ENCODE results near the gene FCHO2.

Gene FCHO2

DNA sequence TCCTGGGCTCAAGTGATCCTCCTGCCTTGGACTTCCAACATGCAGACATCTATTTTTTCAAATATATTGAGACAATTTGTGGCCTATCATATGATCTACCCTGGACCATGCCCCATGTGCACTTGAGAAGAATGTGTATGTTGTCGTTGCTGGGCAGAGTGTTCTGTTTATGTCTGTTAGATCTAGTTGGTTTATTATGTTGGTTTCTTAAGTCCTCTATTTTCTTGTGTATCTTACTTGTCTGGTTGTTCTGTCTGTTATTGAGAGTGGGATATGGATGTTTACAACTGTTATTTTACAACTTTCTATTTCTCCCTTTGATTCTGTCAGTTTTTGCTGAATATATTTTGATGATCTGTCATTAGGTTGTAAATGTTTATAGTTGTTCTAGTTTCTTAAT lies 154.3 kb downstream of the FCHO2 start:
- no peak for DNase-seq (ENCODE audit: low read depth in 2 of 3, low spot score in 1 of 3)

DNA sequence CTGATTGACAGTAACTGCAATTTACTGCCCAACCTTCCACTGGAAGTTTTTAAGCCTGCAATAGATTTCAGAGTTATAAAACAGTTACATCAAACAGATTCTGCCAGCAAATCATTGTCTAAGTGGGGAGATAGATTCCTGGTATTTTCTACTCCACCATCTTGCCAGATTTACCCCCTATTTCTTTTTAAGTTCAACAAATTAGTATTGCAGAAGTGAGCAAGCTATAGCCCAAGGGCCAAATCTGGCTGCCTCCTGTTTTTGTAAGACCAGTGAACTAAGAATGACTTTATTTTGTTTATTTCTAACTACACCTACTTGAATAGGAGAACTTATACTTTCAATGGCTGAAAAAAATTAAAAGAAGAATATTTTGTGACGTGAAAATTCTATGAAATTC lies 155.7 kb downstream of the FCHO2 start:
- no peak for DNase-seq (ENCODE audit: low read depth in 2 of 3, low spot score in 1 of 3)

DNA sequence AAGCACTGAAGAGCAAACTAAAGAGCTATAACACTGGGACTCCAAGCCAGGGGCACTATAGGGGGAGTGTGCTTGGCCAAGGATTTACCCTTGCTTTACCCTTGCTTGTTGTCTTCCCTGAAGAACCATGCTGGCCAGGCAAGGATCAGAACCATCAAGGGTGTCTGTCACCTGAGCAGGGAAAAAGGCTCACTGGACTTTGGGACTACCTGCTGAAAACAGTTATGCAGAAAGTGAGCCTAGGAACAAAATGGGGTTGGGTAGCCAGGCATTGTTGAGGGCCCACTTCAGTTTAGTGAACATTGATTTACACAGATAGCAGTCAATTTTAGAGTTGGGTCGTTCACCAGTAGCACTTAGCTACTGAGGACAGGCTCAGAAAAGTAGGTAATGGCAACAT lies 156.5 kb downstream of the FCHO2 start:
- DNase-seq (ENCODE audit: low read depth in 2 of 3, low spot score in 1 of 3), result no peak

DNA sequence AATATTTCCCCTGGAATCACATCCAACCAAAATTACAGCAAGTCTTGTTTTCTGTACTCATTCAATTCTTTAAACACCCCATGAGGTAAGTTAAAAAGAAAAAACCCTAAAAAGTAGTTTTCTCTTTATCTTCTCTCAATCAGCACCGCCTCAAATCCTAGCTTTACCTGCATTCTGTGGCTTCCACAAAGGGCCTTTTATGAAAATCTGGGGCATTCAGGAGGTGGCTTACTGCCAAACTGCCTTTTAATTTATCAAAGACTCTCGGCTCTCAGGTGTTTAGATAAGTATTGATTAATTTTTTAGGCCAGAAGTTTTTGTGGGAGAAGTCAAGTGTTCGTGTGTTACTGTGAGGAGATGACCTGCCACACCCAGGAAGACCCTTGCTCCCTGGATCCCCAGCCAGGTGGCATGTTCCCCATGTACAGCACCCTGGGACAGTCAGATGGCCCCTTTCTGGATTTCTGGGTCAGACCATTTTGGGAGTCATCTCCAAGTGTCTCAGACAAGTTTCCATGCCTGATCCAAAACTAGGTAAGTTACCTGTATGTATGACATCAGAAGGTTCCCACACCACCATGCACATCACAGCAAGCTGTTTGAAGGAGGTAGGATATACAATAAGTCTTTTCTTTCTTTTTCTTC lies 158.3 kb downstream of the FCHO2 start:
- DNase-seq (ENCODE audit: low read depth in 2 of 3, low spot score in 1 of 3), result no peak

DNA sequence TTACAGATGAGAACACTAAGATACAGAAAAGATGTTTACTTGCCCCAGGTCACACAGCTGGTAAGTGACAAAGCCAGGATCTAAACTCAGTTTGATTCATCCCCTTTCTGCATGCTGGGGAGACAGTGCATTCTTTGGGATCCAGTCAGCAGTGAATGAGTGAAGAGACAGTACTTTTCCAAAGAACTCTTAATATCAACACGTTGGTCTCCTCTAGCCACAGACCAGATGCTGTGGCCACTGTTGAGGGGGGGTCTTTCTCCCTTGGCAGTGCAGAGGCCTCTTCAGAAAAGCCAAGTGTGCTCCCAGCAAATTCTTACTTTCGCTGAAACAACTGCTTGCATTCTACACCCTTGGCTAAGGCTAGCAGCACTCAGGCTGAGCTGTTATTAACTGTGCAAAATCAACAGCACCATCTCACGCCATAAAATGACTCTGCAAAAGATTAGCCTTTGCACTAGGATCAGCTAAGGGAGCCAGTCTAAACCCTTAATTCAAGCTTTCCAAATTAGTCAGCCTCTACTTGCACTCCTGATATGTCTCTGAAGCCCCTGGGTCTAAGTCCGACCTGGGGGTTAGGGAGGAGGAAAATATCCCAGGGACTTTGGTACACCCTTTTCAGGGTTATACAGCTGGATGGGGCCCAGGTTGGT lies 159.7 kb downstream of the FCHO2 start:
- no peak for DNase-seq (ENCODE audit: low read depth in 2 of 3, low spot score in 1 of 3)

DNA sequence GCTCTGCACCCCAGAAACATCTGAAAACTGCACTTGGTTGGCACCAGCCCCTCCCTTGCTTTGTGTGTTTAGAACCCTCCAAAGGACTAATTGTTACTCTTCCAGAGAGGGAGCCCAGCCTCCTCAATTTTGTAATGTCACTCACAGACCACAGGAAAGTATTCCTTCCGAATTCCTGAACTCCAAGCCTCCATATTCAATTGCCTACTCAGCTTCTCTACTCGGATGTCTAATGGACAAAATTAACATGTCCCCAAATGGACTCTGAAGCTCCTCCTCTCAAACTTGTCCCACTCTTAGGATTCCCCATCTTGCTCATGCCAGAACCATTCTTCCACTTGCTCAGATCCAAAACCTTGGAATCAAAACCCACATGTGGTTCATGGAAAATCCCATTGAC lies 160.7 kb downstream of the FCHO2 start:
- no peak for DNase-seq (ENCODE audit: low read depth in 2 of 3, low spot score in 1 of 3)

DNA sequence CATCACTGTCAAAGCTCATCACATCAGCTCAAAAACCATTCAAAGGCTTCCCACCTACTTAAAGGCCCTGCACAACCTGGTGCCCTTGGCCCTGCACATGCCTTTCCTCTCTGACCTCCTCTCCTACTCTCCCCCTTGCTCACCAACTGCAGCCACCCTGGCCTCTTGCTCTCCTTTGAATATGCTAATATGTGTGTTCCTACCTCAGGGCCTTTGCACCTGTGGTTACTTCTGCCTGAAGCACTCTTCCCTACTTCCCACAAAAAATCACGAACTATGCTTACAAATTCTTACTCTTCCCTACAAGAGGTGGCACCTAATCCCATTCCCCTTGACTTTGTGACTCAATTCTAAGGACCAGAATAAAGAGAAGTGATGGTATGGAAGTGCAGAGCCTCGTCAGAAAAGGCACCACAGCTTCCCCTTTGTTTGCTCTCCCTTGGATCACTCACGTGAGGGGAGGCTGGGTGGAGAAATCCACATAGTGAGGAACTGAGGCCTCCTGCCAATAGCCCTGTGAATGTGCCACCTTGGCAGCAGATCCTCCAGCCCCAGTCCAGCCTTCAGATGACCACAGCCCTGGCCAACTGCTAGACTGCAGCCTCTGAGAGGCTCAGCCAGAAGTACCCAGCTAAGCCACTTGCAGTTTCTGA lies 161.4 kb downstream of the FCHO2 start:
- DNase-seq (ENCODE audit: low read depth in 2 of 3, low spot score in 1 of 3), result no peak

DNA sequence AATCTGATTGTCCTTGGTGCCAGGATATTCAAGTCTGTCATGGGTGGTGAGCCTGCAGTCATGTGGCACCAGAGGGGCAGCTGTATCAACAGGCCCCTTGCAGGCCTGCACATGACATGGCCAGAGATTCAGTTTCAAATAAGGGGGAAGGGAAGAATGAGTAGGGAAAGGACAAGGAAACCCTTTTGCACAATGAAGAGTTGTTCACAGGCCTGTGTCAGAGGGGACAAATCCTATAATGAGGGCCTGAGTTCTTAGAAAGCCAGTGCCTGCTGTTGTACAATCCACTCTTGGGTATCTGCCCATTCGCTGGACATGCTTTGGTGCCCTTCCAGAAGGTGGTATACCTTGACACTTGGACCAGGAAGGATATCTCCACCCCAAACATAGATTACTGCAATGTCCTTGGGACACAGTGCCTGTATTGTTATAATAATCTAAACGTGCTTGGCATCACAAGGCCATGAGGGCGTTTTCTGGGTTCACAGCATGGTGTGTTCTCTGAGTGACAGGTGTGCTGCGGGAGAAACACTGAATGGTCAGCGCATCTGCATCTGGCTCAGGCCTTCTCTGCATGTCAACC lies 162.6 kb downstream of the FCHO2 start:
- DNase-seq (ENCODE audit: low read depth in 2 of 3, low spot score in 1 of 3), result no peak

DNA sequence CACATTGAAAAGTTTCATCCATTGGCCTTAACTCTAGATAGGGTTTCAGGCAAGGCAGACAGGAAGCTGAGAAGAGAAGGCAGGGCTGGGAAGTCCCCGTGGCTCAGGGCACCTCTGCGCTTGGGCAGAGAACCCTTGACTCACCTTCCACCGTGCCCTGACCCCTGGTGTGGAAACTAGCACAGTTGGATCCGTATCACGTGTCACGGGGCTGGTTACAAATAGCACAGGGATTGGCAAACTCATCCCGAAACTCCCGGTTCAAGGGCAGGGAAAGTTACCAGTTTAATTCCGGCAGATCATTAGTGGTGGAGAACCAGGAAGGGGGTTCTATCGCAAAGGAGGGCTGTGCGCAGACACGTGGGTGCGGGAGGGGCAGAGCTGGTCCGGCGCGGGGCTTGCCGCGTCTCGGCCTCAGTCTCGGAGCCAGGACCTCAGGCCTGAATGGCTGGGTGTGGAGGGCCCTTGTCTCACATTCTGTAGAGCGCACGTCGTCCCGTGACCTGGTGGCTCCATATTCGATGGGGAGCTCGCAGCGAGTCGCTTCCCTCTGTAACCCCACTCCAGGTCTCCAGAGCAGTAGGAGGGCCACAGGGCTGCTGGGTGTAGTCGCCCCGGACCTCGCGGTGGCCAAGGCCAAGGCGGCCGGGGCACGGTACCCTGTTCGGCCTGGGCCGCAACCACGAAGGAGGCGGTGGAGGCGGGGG lies 163.8 kb downstream of the FCHO2 start:
- DNase-seq (ENCODE audit: low read depth in 2 of 3, low spot score in 1 of 3), result peak in 1 of 3 donors; percentile 7

DNA sequence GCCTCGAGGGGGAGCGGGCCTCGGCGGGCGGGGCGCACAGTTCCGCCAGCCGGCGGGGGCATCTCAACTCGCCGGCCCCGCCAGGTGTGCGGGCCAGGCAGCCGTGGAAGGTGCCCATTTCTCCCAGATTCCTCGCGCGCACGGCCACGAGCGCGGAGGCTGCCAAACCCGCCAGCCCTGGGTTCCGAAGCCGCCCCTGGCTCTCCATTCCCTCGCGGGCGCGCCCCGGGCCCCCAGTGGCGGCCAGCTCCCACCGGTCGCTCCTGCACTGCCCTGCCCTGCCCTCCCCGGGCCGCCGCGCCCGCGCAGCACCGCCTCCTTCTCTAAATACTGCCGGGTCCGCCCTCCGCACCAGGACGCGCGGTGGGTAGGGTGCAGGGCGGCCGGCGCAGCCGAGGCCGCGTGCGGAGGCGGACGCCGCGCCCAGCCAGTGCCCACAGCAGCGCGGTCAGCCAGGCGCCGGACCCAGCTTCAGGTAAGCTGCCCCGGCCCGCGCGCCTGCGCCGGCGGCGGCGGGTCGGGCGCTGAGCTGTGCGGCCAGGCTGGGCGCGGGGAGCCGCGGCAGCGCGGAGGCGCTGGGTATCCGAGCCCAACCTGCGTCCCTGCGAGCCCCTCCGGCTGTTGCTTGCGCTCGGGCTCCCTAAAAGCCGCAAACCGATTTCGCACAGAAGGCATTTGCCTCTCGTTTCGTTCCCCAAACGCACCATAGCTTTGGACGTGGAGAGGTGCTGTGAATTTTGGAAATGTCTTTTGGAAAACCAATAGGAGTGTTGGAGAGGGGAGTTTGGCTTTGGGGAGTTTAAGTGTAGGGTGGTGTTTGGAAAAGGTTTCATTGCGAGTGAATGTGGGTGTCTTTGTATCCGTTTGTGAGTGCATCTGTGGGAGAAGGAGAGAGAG lies 164.6 kb downstream of the FCHO2 start, which contains the start of gene TMEM171:
TMEM171 (plus strand) TSS at position 354 of the 897 bp plus-strand sequence. CDS start 2,799 bp downstream, outside the sequence.
- DNase-seq (ENCODE audit: low read depth in 2 of 3, low spot score in 1 of 3), result no peak

DNA sequence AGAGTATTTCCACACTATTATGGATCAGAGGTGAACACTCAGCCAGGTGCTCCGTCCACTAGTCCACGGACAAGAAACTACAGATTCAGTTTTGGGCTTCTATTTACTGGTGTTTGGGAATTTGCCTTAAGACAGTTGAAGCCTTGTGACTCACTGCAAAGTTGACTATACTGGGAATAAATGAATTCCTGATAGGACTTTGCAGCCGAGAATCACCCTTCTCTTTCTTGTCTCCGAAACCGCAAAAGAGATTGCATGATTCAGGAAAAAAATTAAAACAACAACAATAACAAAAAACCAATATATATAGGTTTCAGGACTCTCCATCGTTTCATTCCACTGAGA lies 165.2 kb downstream of the FCHO2 start:
- no peak for DNase-seq (ENCODE audit: low read depth in 2 of 3, low spot score in 1 of 3)

DNA sequence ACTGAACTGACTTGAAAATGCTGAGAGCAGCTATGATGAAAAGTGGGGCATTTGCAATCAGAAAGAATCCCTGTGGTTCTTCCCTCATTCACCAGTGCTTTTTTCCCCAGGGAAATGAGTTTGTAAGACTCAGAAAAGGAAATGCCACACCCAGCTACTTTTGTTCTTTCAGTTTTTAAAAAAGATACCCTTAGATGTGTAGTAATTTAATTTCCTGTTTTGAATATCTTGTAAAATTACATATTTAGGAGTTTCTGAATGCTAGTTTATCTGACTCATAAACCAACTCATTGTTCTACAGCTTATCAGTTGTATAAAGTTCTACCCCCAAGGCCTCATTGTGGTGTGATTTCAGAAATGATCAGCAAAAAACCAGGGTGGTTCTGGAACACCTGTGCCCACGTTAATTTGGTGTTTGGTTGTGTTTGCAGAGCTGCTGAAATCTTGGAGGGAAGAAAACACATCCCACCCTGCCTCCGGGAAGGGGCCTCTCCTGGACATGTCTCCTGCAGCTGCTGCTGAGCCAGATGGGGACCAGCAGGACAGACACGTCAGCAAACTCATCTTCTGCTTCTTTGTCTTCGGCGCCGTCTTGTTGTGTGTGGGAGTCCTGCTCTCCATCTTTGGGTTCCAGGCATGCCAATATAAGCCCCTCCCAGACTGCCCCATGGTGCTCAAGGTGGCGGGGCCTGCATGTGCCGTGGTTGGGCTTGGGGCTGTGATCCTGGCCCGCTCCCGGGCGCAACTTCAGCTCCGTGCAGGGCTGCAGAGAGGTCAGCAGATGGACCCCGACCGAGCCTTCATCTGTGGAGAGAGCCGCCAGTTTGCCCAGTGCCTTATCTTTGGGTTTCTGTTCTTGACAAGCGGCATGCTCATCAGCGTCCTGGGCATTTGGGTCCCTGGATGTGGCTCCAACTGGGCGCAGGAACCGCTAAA lies 167.3 kb downstream of the FCHO2 start:
- DNase-seq (ENCODE audit: low read depth in 2 of 3, low spot score in 1 of 3), result no peak

DNA sequence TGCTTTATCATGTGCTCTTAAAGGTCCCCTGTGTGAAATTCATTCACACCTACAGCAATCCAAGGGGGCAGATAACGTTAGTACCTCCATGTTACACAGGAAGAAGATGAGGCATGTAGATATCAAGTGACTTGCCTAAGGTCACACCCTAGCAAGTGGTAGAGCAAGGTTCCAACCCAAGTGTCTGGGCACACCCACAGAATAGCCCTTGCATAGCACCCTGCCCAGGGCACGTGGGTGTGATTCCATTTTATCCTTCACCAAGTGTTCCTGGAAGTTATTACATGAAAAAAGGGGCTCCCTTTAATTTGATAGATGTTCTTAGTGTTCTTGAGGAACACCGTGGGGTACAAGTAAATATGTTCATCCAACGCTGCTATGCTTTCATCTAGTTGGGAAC lies 169.4 kb downstream of the FCHO2 start:
- DNase-seq (ENCODE audit: low read depth in 2 of 3, low spot score in 1 of 3), result no peak

DNA sequence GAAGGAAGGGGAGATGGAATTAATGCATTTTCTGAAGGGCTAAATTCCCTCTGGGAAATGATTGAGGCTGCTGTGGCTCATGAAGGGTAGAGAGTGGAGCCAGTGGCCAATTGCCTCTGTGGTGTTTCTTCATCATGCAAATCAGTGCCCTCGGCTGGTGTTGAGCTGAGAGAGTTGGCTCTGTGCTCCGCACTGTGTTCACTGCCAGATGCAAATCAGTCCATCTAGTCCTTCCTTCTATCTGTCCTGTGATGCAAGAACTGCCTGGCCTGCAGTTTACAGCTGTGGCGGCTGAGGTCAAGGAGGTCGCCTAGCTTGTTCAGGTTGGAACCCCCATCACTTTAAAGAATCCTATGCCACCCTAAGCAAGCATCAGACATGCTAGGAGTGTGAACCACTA lies 170.5 kb downstream of the FCHO2 start:
- DNase-seq (ENCODE audit: low read depth in 2 of 3, low spot score in 1 of 3), result no peak

DNA sequence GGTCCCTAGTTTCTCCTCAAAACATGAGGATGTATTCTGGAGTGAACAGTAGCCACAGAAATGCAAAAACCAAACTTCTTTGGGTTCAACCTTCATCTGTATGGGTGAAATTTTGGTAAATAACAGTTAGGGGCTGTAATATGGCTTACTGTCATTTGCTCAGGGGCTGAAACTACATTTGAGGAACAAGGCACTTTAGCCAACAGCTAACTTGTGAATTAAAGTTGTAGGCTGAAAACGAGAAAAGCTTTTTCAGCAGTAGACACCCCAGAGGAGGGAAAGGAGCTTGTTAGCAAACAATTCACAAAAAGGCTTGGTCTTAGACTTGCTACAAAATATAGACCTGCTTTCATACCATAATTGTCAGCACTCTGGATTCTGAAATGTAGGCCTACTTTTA lies 171.1 kb downstream of the FCHO2 start:
- DNase-seq (ENCODE audit: low read depth in 2 of 3, low spot score in 1 of 3), result no peak

DNA sequence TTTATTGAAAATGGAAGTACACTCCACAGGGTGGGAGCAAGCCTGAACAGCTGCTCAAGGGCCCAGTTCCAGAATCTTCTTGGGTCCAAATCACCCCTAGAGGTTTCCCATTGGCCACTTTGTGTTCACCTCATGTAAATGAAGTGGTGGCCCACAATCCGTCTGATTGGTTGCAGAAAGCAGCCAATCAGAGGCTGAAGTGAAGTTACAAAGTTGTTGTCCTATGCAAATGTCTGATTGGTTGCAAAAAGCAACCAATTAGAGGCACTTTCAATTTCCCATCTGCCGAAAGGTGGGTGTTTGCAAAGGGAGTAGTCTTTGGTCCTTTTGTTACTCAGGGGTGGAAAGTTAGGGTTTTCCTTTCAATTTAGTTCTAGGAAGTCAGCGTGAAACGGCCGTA lies 173.3 kb downstream of the FCHO2 start:
- DNase-seq (ENCODE audit: low read depth in 2 of 3, low spot score in 1 of 3), result no peak

DNA sequence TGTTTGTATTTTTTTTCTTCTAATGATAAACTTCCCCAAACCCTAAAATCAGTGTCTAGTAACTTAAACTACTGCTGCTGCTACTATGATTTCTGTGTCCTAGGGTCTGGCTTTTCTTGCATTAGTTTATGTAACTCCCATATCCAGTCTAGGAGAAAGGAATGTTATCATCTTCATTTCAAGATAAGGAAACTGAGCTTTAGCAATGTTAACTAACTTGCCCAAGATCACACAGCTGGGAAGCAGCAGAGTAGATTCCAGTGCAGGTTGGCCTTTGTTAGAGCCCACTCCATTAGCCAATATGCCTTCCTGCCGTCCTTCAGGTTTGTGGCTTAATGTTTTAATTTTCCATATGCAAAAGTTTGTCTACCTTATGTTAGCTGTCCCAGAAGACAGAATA lies 175.0 kb downstream of the FCHO2 start:
- DNase-seq (ENCODE audit: low read depth in 2 of 3, low spot score in 1 of 3), result no peak

DNA sequence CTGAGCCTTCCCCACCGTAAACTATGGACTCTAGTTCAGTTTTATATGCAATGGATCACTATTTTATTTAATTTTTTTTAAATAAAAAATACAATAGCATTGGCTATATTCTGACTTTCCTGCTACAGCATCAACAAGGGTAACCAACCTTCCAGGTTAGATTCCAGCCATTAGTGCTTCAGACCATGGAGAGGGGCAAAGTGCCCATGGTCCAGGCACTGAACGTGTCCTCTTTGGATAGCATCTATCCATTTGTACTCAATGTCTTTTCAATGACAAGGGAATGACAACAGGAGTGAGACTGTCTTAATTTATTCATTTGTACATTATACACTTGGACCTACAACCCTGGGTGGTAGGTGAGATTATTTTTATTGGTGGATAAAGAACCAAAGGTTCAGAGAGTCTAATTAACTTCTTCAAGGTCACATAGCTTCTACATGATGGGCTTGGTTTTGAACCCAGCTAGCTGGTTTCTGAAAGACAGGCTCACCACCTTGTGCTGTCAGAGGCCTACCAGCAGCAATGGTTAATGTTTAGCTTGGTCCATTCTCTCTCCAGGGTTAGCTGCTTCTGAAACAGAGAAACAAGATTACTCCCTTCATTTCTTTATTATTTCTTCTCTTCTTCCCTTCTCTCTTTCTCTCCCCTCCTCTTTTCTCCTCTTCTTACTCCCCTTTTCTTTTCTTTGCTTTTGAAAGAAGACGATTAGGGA lies 176.0 kb downstream of the FCHO2 start:
- no peak for DNase-seq (ENCODE audit: low read depth in 2 of 3, low spot score in 1 of 3)

DNA sequence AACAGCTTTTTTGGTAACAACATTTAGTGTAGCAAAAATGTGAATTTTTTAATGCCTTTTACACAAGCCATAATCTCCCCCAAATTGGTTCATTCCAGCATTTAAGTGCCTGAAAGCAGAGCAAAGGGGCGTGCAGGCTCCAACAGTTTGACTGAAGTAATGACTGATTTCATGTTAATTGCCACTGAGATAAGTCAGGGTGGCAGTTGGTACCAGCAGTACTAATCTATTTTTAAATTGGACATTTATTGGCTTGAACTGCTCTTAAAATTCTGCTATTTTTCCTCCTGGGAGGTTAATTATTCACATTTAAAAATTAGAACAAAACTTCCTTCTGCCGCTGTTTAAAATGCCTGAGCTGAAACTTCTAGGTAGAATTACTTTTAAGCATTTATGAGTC lies 176.9 kb downstream of the FCHO2 start:
- DNase-seq (ENCODE audit: low read depth in 2 of 3, low spot score in 1 of 3), result no peak
